ENCODE measurements around the gene MIEF2. TPM values are rescaled to one million over a fixed set of nuclear protein-coding genes. Genes with fewer than 3 reads are reported as not detected.
"Not testable (repeated sequence)": the region's sequence is repeated elsewhere in the genome, so short reads cannot be mapped to it uniquely, and the experiment has no call there.

The MIEF2 gene
- total RNA-seq, 1 donor from 2014 or later: 9.8 TPM

GRCh38 chr17:18291718-18292540, 31.5 kb downstream of the MIEF2 start:
- no peak for DNase-seq (ENCODE audit: low spot score)

GRCh38 chr17:18298061-18298460, 37.6 kb downstream of the MIEF2 start:
- DNase-seq (ENCODE audit: low spot score): not testable (repeated sequence)

- DNase-seq (ENCODE audit: low spot score): no peak
Observed at GRCh38 chr17:18300725-18301480, 40.4 kb downstream of the MIEF2 start.

- DNase-seq (ENCODE audit: low spot score): not testable (repeated sequence)
Observed at GRCh38 chr17:18303206-18303605, 42.7 kb downstream of the MIEF2 start.

GRCh38 chr17:18309202-18309601, 48.7 kb downstream of the MIEF2 start:
- no peak for DNase-seq (ENCODE audit: low spot score)

- no peak for DNase-seq (ENCODE audit: low spot score)
Observed at GRCh38 chr17:18314059-18314730, 53.7 kb downstream of the MIEF2 start.

- DNase-seq (ENCODE audit: low spot score): peak; percentile 99
Observed at GRCh38 chr17:18314731-18315561, 54.5 kb downstream of the MIEF2 start, which contains the start of the genes SMCR8 and TOP3A. Gene SMCR8 (plus strand): TSS chr17:18315293. CDS start chr17:18315790, 497 bp downstream. Gene TOP3A (minus strand): TSS chr17:18314994. CDS start chr17:18314778, 216 bp downstream.

- DNase-seq (ENCODE audit: low spot score): no peak
Observed at GRCh38 chr17:18315562-18315922, 55.1 kb downstream of the MIEF2 start.

GRCh38 chr17:18315961-18316360, 55.5 kb downstream of the MIEF2 start:
- DNase-seq (ENCODE audit: low spot score): no peak

Other genes starting within 250 kb of the MIEF2 start
- 26.1 TPM for gene ATPAF2, start 221.5 kb upstream of the MIEF2 start, total RNA-seq
- gene GID4, start 221.3 kb upstream of the MIEF2 start, total RNA-seq: 12.4 TPM
- 56.3 TPM for gene DRG2, start 172.7 kb upstream of the MIEF2 start, total RNA-seq
- gene MYO15A, start 151.9 kb upstream of the MIEF2 start, total RNA-seq: 1.8 TPM
- gene ALKBH5, start 76.8 kb upstream of the MIEF2 start, total RNA-seq: 87.9 TPM
- gene LLGL1, start 35.0 kb upstream of the MIEF2 start, total RNA-seq: 18.5 TPM
- gene FLII, start 1.9 kb upstream of the MIEF2 start, total RNA-seq: 307 TPM
- gene TOP3A, start 54.3 kb downstream of the MIEF2 start, total RNA-seq: 42.7 TPM
- gene SMCR8, start 54.6 kb downstream of the MIEF2 start, total RNA-seq: 22.3 TPM
- gene SHMT1, start 102.9 kb downstream of the MIEF2 start, total RNA-seq: 31.2 TPM
- 2.1 TPM for gene EVPLL, start 117.1 kb downstream of the MIEF2 start, total RNA-seq
- not detected for gene LGALS9C, start 216.1 kb downstream of the MIEF2 start, total RNA-seq